B cell (primary cell): ENCODE measurements around the gene NTRK2.

Experiments used
- CTCF ChIP-seq: fragments of 200-600 bp; IDR thresholded peaks from one replicate; pipeline ENCODE4 v1.8.0; 2022; ENCODE audit warnings: antibody characterized with exemption, mild to moderate bottlenecking
- EZH2 ChIP-seq: IDR thresholded peaks from 2 replicates; pipeline ENCODE4 v1.6.1; 2012; ENCODE audit warnings: borderline replicate concordance, low read depth, mild to moderate bottlenecking, moderate library complexity, low read length; ENCODE audit not compliant: insufficient read depth, poor library complexity, severe bottlenecking

- TF ChIP-seq CTCF, result no peak
- no peak for TF ChIP-seq EZH2
Measured at GRCh38 chr9:84945878-84946538, 276.5 kb downstream of the NTRK2 start.
